ENCODE data around the gene LSM14A.

DNA sequence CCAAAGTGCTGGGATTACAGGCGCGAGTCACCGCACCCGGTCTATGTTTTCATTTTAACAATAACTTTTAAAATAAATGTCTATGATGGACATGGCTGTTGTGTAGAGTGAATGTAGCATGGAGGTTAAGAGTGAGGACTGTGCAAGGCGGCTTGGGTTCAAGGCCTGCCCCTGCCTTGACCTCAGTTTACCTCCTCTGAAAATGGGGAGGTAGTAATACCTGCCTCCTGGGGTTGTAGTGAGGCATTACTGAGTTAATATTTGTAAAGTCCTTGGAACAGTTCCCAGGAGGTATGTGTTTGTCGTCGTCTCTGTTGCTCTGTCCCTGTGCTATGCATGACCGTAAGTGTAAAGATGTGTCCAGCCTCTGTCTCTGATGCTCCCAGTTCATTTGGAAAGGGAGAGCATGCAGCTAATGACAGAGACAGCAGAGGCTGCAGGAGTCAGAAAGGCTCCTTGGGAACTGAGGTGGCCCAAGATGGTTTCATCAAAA lies 91.5 kb downstream of the LSM14A start:
- no peak for TF ChIP-seq CTCF (IDR thresholded peaks at IDR 0.05; ENCODE audit: insufficient read depth, low read length)
- TF ChIP-seq POLR2AphosphoS5 (IDR thresholded peaks at IDR 0.05; ENCODE audit: low read depth) = no peak
- no peak for TF ChIP-seq GABPA (IDR thresholded peaks at IDR 0.05; ENCODE audit: low read depth)
- no peak for TF ChIP-seq REST (IDR thresholded peaks at IDR 0.05; ENCODE audit: insufficient replicate concordance, low read depth)
- TF ChIP-seq SPI1 (IDR thresholded peaks at IDR 0.05; ENCODE audit: borderline replicate concordance, low read depth) = no peak
